Neuron (in vitro differentiated cells): ENCODE measurements around the gene SZRD1.

ENCODE experiments used
- H2AFZ ChIP-seq: one replicate; pipeline ENCODE4 v1.6.1; 2013; ENCODE audit warnings: low read depth, mild to moderate bottlenecking, inconsistent platforms, low read length, moderate library complexity
- H3K27me3 ChIP-seq: one replicate; pipeline ENCODE4 v1.6.1; 2013; ENCODE audit warnings: low read length; ENCODE audit not compliant: insufficient read depth
- H3K36me3 ChIP-seq: one replicate; pipeline ENCODE4 v1.6.1; 2013; ENCODE audit warnings: low read length; ENCODE audit not compliant: insufficient read depth
- H3K4me1 ChIP-seq: one replicate; pipeline ENCODE4 v1.6.1; 2013; ENCODE audit warnings: low read length; ENCODE audit not compliant: insufficient read depth
- H3K4me3 ChIP-seq: 2 replicates; pipeline ENCODE4 v1.5.1; 2013; ENCODE audit warnings: mild to moderate bottlenecking, low read length, moderate library complexity
- H3K9me3 ChIP-seq: one replicate; pipeline ENCODE4 v1.6.1; 2013; ENCODE audit warnings: low read length

SZRD1 gene

DNA sequence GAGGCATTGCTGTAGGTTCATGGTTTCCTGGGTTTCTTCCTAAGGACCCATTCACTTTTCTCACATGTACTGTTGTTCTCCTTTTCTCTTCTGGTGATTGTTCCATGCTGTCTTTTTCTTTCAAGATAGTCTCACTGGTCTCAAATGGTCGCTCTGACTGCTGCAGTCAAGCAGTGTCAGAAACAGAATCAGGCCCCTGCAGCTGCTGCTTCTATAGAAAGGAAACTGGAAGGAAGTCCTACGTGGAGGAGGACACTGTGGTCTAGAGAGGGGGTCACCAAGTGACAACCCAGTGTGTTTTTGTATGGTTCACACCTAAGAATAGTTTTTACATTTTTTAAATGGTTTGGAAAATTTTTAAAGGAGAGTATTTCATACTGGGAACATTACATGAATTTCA, 75.9 kb downstream of the SZRD1 start:
- Histone ChIP-seq H3K36me3 (peaks cover 41% of the 10 kb centered on the region), H2AFZ (no peak overlapping the region), H3K9me3 (no peaks in the 10 kb centered on the region), H3K27me3 (no peaks in the 10 kb centered on the region), H3K4me3 (no peak overlapping the region), H3K4me1 (peaks cover 7% of the 10 kb centered on the region)

GRCh38 chr1:16443975-16444770, 77.1 kb downstream of the SZRD1 start:
- peaks cover 53% of the 10 kb centered on the region for H3K36me3 ChIP-seq
- H3K4me1 ChIP-seq = peaks cover 7% of the 10 kb centered on the region
- H2AFZ ChIP-seq = no peak overlapping the region
- no peaks in the 10 kb centered on the region for H3K9me3 ChIP-seq
- H3K27me3 ChIP-seq = no peaks in the 10 kb centered on the region
- H3K4me3 ChIP-seq = no peak overlapping the region

DNA sequence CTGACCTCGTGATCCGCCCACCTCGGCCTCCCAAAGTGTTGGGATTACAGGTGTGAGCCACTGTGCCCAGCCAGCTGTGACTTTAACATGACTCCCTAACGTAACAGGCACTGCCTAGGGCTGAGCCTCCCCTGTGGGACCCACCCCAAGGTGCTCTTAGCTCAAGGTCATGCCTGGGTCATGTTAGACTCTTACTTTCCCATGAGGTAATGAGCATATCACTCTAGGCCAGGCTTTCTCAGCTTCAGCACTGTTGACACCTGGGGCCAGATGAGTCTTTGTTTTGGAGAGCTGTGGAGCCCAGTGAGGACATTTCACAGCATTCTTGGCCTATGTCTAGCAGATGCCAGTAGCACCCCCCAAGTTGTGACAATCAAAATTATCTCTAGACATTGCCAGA, 78.0 kb downstream of the SZRD1 start:
- Histone ChIP-seq H2AFZ (no peak overlapping the region), H3K9me3 (no peaks in the 10 kb centered on the region), H3K27me3 (no peaks in the 10 kb centered on the region), H3K36me3 (peaks cover 62% of the 10 kb centered on the region), H3K4me3 (no peak overlapping the region), H3K4me1 (peaks cover 7% of the 10 kb centered on the region)

DNA sequence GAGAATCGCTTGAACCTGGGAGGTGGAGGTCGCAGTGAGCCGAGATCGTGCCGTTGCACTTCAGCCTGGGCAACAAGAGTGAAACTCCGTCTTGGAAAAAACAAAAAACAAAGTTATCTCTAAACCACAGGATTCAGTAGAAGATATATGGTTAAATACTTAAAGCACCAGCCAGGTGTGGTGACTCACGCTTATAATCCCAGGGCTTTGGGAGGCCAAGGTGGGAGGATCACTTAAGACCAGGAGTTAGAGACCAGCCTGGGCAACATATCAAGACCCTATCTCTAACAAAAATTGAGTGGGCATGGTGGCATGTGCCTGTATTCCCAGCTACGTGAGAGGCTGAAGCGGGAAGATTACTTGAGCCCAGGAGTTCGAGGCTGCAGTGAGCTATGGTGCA, 79.1 kb downstream of the SZRD1 start:
- H3K27me3 ChIP-seq = no peaks in the 10 kb centered on the region
- no peaks in the 10 kb centered on the region for H3K9me3 ChIP-seq
- H3K4me1 ChIP-seq = peaks cover 7% of the 10 kb centered on the region
- H3K36me3 ChIP-seq = peaks cover 72% of the 10 kb centered on the region
- H3K4me3 ChIP-seq = no peak overlapping the region
- no peak overlapping the region for H2AFZ ChIP-seq

- H3K4me1 ChIP-seq = no peaks in the 10 kb centered on the region
- no peaks in the 10 kb centered on the region for H3K9me3 ChIP-seq
- H3K36me3 ChIP-seq = peaks cover 85% of the 10 kb centered on the region
- no peaks in the 10 kb centered on the region for H3K27me3 ChIP-seq
- no peak overlapping the region for H3K4me3 ChIP-seq
- no peak overlapping the region for H2AFZ ChIP-seq
Measured at GRCh38 chr1:16447641-16448040, 80.6 kb downstream of the SZRD1 start.
